ENCODE data around the gene ST6GAL1.
"Not testable (repeated sequence)": the region's sequence is repeated elsewhere in the genome, so short reads cannot be mapped to it uniquely, and the experiment has no call there.

DNA sequence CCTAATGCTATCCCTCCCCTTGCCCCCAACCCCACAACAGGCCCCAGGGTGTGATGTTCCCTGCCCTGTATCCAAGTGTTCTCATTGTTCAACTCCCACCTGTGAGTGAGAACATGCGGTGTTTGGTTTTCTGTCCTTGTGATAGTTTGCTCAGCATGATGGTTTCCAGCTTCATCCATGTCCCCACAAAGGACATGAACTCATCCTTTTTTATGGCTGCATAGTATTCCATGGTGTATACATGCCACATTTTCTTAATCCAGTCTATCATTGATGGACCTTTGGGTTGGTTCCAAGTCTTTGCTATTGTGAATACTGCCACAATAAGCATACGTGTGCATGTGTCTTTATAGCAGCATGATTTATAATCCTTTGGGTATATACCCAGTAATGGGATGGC lies 122.1 kb downstream of the ST6GAL1 start:
- TF ChIP-seq, protein P1, sequence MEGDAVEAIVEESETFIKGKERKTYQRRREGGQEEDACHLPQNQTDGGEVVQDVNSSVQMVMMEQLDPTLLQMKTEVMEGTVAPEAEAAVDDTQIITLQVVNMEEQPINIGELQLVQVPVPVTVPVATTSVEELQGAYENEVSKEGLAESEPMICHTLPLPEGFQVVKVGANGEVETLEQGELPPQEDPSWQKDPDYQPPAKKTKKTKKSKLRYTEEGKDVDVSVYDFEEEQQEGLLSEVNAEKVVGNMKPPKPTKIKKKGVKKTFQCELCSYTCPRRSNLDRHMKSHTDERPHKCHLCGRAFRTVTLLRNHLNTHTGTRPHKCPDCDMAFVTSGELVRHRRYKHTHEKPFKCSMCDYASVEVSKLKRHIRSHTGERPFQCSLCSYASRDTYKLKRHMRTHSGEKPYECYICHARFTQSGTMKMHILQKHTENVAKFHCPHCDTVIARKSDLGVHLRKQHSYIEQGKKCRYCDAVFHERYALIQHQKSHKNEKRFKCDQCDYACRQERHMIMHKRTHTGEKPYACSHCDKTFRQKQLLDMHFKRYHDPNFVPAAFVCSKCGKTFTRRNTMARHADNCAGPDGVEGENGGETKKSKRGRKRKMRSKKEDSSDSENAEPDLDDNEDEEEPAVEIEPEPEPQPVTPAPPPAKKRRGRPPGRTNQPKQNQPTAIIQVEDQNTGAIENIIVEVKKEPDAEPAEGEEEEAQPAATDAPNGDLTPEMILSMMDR (IDR thresholded peaks at IDR 0.05): not testable (repeated sequence)
- TF ChIP-seq POLR2A (IDR thresholded peaks at IDR 0.05): not testable (repeated sequence)
